Measurements from ENCODE around the gene CLASRP.
"Not testable (repeated sequence)": the region's sequence is repeated elsewhere in the genome, so short reads cannot be mapped to it uniquely, and the experiment has no call there.

The CLASRP gene

GRCh38 chr19:45106363-45106762, 67.5 kb downstream of the CLASRP start:
- not testable (repeated sequence) for DNase-seq

DNA sequence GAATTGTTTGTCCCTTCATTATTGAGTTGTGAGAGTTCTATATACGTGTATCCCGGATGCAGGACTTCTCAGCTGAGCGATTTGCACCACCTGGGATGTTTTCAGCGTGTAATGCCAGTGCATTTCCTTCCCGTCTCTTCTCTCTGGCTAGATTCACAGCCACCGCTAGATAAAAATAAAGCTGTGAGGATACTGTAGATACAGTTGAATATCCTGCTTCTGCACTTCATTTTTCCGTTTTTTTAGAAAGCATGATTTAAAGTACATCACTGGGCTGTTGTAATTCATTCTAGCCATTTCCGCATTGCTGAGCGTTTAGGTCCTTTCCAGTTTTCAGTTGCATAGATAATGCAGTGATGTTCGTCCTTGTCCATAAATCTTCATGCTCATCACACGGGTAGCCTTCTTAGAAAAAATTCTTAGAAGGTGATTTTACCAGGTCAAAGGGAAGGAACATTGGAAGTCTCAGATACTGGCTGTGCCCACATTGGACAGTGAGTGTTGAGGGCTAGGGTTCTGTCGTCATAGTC, 68.8 kb downstream of the CLASRP start:
- no peak for DNase-seq

DNA sequence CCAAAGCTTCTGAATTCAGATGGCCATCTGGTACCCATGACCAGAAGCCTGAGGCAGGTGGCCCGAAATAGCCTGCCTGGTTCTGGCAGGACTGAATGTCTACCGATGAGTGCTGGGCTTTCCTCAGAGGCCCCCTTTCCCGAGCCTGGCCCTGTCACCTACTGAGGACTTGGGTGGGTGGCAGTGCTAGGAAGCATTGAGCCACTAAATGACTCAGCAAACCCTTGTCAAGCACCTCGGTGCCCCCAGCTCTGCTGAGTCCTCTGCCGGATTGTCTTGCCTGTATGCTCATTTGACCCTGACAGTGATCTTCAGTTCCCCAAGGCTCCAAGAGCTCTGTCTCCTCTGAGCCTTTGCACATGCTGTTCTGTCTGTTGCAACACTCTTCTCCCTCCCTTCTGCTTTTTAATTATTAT, 72.0 kb downstream of the CLASRP start:
- no peak for DNase-seq

DNA sequence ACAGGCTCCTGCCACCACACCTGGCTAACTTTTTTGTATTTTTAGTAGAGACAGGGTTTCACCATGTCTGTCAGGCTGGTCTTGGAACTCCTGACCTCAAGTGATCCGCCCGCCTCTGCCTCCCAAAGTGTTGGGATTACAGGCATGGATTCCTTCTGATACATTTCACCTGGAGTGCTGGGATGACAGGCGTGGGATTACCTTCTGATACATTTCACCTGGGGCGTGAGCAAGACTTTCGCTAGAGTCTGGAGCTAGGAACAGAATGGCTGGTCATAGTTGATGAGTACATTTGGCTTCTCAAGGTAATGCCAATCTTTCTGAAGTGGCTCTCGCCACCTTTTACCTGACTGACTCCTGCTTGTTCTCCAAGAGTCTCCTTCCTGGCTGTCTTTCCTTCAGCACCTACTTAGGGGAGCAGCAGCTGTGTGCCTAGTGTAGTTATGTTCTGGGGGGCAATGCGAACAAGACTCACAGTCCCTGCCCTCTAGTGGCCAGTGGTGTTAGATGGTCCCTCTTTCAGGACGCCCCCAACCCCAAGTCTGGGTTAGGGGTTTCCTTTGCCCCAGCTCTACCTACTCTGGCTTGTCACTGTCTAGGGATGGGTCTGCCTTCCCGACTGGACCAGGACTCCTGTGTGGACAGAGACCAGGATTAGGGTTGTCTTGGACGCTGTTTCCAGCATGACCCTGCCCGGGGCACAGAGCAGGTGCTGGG, 73.4 kb downstream of the CLASRP start:
- no peak for DNase-seq

- DNase-seq = no peak
Measured at GRCh38 chr19:45113628-45114027, 74.8 kb downstream of the CLASRP start.

DNA sequence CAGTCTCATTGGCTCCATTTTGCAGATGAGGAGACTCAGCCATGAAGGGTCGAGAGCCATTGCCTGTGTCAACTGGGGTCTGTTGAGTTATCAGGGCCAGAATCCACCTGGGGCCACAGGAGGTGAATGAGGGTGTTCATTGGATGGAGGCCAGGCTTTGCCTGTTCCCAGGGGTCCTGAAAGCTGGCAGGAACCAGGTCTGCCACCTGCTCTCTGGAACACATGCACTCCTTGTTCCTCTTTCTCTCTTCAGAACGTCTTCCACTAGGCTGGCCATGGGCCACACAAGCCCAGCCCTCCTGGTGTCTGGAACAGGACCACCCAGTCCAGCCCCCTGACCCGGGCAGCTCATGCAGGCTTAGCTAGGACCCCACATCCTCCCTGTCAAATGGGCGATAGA, 75.3 kb downstream of the CLASRP start:
- no peak for DNase-seq

DNA sequence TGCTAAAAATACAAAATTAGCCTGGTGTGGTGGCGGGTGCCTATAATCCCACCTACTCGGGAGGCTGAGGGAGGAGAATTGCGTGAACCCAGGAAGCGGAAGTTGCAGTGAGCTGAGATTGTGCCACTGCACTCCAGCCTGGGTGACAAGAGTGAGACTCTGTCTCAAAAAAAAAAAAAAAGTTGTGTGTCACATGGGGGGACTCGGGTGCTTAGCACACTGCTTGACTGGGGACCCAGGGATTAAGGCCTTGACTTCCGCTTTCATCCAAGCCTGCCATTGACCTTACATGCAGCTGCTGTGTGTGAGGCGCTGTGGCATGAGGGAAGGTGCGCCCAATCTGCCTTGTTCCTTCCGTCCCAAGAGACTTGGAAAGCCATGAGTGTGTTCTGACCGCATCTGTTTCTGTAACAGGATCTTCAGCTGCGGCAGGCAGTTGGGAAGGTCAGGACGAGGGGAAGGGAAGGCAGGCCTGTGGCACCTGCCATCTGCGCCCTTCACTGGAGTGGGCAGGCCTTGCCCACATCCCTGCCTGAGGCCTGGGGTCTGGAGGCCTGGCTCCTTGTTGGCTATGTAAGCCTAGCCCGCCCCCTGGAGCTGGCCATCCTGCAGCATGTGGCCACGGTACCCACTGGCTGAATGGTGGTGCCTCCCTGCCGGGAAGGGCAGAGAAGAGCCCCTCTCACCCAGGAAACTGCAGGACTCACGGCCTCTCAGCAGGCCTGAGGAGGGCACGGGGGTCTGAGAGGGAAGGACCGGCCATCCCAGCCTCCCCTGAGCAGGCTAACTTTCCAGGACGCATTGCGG, 77.2 kb downstream of the CLASRP start:
- no peak for DNase-seq

GRCh38 chr19:45117167-45117594, 78.3 kb downstream of the CLASRP start:
- peak; percentile 66 for DNase-seq

DNA sequence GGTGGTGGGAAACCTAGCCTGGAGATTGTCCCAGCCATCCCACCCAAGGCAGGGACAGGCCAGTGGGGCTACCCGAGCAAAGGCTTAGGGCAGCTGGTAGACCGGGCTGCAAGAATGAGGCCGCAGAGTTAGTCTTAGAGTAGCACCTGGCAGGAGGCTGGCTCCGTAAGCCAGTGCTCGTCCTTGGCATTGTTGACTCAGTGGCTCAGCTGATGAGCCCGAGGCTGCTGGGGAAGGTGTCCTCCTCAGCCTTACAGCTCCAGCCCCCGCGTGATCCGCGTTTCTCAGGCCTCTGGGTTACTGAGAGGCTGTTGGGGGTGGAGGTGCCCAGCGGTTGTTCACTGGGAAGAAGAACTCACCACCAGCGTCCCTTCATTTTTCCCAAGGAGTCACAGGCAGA, 78.8 kb downstream of the CLASRP start:
- no peak for DNase-seq

DNA sequence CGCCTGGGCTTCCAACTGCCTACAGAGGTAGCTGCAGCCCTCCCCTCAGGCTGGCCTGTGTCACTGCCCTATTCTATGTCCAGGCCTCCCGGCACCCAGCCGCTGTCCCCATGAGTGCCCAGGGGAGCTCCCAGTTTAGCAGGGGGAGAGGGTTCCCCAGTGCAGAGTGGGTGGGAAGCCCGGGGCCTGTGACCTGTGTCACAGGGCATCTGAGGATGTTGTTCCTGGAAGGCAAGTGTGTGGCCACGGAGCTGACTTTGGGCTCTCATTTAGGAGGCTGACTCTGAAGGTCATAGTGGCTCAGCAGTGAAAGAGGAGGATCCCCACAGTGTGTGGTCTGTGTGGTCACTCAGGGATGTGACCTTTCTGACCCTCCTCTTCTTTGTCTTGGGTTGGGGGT, 79.3 kb downstream of the CLASRP start:
- no peak for DNase-seq

DNA sequence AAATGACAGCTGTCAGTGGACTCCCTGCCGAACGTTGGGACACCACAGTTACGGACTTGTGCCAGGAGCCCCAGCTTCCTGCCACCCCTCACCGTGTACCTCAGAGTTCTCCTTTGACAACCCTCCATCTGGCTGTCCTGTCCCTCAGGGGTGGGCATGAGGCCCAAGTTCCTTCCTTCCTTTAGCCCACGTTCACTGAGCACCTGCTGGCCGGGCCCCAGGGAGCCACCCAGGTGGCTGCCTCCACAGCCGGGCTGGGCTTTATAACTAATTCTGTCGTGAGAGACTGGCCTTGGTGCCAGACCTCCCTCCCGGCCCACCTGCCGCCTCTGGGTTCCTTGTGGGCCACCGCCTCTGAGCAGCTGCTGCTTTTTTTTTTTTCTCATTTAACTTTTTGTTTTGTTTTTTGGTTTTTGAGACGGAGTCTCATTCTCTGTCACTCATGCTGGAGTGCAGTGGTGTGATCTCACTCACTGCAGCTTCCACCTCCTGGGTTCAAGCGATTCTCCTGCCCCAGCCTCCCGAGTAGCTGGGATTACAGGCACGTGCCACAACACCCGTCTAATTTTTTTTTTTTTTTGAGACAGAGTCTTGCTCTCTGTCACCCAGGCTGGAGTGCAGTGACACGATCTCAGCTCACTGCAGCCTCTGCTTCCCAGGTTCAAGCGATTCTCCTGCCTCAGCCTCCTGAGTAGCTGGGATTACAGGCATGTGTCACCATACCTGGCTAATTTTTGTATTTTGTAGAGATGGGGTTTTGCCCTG, 79.9 kb downstream of the CLASRP start:
- DNase-seq = not testable (repeated sequence)

DNA sequence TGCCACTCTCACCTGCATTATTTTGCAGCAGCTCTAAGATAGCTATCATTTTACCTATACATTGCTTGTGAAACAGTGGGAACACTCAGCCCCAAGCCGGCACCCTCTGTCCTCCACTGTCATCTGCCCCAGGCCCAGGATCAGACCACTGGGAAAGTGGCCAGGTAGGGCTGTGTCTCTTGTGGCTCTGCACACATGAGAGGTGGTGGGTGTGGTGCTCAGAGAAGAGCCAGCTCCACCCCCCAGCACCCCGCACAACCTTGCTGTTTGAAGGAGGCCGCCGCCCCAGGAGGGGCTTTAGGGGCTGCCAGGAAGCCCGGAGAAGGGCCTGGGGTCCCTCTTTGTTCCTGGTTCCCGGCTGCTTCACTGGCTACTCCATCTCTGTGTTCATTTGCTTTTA, 80.7 kb downstream of the CLASRP start:
- DNase-seq = no peak

Data from activated naive CD4-positive, alpha-beta T cell treated with Interleukin-2 at 50 U/mL for 16 hours (primary cell).